SK-N-MC (cell line): ENCODE measurements around the gene IGBP1.

Experiments
- EZH2 ChIP-seq: fragments of 200-600 bp; sonication (generic); IDR thresholded peaks from one replicate; pipeline ENCODE4 v1.6.1; 2017; ENCODE audit warnings: antibody characterized with exemption
- FOXP2 ChIP-seq: optimal IDR thresholded peaks from 2 replicates; pipeline ENCODE3; 2011; ENCODE audit warnings: mild to moderate bottlenecking, moderate library complexity; ENCODE audit not compliant: insufficient read depth; ENCODE audit errors: extremely low read length, control extremely low read depth
- POLR2AphosphoS5 ChIP-seq: IDR thresholded peaks from 2 replicates; pipeline ENCODE4 v1.6.1; 2012; ENCODE audit warnings: mild to moderate bottlenecking, low read depth, low read length, borderline replicate concordance

- no peak for TF ChIP-seq POLR2AphosphoS5
- TF ChIP-seq EZH2 = no peak
- no peak for TF ChIP-seq FOXP2
Observed at GRCh38 chrX:70134116-70134477, 850 bp downstream of the IGBP1 start.
